B cell (primary cell): ENCODE results near the gene C6orf89. TPM values are rescaled to one million over a fixed set of nuclear protein-coding genes. Genes with fewer than 3 reads are reported as not detected.

Experiments
- ATAC-seq: fragments of 200-7000 bp; cut with Tn5 transposase; one replicate; pipeline ENCODE4 v1.10.0; 2021; ENCODE audit warnings: low read depth, mild to moderate bottlenecking, moderate number of reproducible peaks, moderate library complexity
- CTCF ChIA-PET: fragments of 350-600 bp; sonication (Branson Sonifier 250); formaldehyde crosslinking; loops from one replicate; lab custom pipeline; 2021; ENCODE audit warnings: antibody characterized with exemption, inconsistent platforms; lab: Charles Lee
- POLR2A ChIA-PET: fragments of 350-600 bp; sonication (Branson Sonifier 250); formaldehyde crosslinking; loops from one replicate; lab custom pipeline; 2021; ENCODE audit warnings: antibody characterized with exemption; lab: Charles Lee
- DNase-seq: peaks from one replicate; pipeline ENCODE4 v3.0.0; 2013
- H2AFZ ChIP-seq: 2 replicates; pipeline ENCODE4 v1.6.1; 2012; ENCODE audit warnings: mild to moderate bottlenecking, low read depth, low read length; ENCODE audit not compliant: insufficient read depth, poor library complexity, severe bottlenecking
- H3K27ac ChIP-seq, 2 donors: 1 replicate in 1 of 2; 2 replicates in 1 of 2; pipeline ENCODE4 v1.5.1; 2012 to 2013; ENCODE audit warnings: low read length in 2 of 2, mild to moderate bottlenecking in 2 of 2, moderate library complexity in 1 of 2
- H3K27me3 ChIP-seq, 4 experiments: fragments of 200-600 bp in 1 of 4; sonication (generic) in 1 of 4; replicated peaks in 1 of 4; 1 replicate in 2 of 4; 2 replicates in 2 of 4; pipeline versions ENCODE4 v1.6.1 to v1.7.0; 2013 to 2016; ENCODE audit warnings: low read length in 3 of 4, mild to moderate bottlenecking in 2 of 4, mixed read lengths in 1 of 4, moderate library complexity in 1 of 4; ENCODE audit not compliant: insufficient read depth in 4 of 4, control insufficient read depth in 3 of 4; ENCODE audit errors: control extremely low read depth in 1 of 4
- H3K36me3 ChIP-seq, 2 experiments: replicated peaks in 1 of 2; 1 replicate in 1 of 2; 2 replicates in 1 of 2; pipeline versions ENCODE4 v1.6.1 to v1.7.1; 2013; ENCODE audit warnings: low read length in 1 of 2; ENCODE audit not compliant: insufficient read depth in 2 of 2, control insufficient read depth in 1 of 2; ENCODE audit errors: control extremely low read depth in 1 of 2, extremely low read depth in 1 of 2
- H3K4me1 ChIP-seq, 2 donors: fragments of 200-600 bp in 1 of 2; sonication (generic) in 1 of 2; 1 replicate in 1 of 2; 2 replicates in 1 of 2; pipeline versions ENCODE4 v1.5.1 to v1.6.1; 2013 to 2017; ENCODE audit warnings: low read length in 2 of 2; ENCODE audit not compliant: control insufficient read depth in 2 of 2, insufficient read depth in 2 of 2
- H3K4me2 ChIP-seq: replicated peaks from 2 replicates; pipeline ENCODE3; 2012; ENCODE audit warnings: mild to moderate bottlenecking, low read depth, low read length; ENCODE audit not compliant: poor library complexity, severe bottlenecking
- H3K4me3 ChIP-seq, 5 experiments: fragments of 200-600 bp in 1 of 5; sonication (generic) in 1 of 5; 1 replicate in 3 of 5; 2 replicates in 2 of 5; pipeline versions ENCODE4 v1.5.1 to v1.7.0; 2011 to 2016; ENCODE audit warnings: low read length in 4 of 5, mild to moderate bottlenecking in 4 of 5, low read depth in 2 of 5, control low read depth in 1 of 5, moderate library complexity in 1 of 5; ENCODE audit not compliant: insufficient read depth in 1 of 5; ENCODE audit errors: control extremely low read depth in 1 of 5, extremely low read depth in 1 of 5
- H3K79me2 ChIP-seq: fragments of 200-600 bp; sonication (generic); one replicate; pipeline ENCODE4 v1.6.0; 2016; ENCODE audit warnings: low read length; ENCODE audit not compliant: control insufficient read depth, insufficient read depth
- H3K9ac ChIP-seq: fragments of 200-600 bp; sonication (generic); 2 replicates; pipeline ENCODE4 v1.6.1; 2017; ENCODE audit warnings: mild to moderate bottlenecking, low read length, moderate library complexity
- H3K9me3 ChIP-seq, 3 donors: one replicate each; pipeline versions ENCODE4 v1.6.1 to v1.7.1; 2013; ENCODE audit warnings: low read length in 2 of 3; ENCODE audit not compliant: control insufficient read depth in 2 of 3, insufficient read depth in 1 of 3; ENCODE audit errors: control extremely low read depth in 1 of 3
- H4K20me1 ChIP-seq: 2 replicates; pipeline ENCODE4 v1.6.0; 2012; ENCODE audit warnings: mild to moderate bottlenecking, low read length; ENCODE audit not compliant: insufficient read depth, control insufficient read depth, poor library complexity, severe bottlenecking
- H3K27ac Mint-ChIP-seq: one replicate; pipeline ENCODE4 v1.8.0; 2021; ENCODE audit warnings: mixed read lengths
- H3K27me3 Mint-ChIP-seq: one replicate; pipeline ENCODE4 v1.8.0; 2021; ENCODE audit warnings: mixed read lengths
- H3K4me1 Mint-ChIP-seq: one replicate; pipeline ENCODE4 v1.8.0; 2021; ENCODE audit warnings: mixed read lengths
- H3K4me3 Mint-ChIP-seq: one replicate; pipeline ENCODE4 v1.8.0; 2021; ENCODE audit warnings: mixed read lengths
- H3K9me3 Mint-ChIP-seq: one replicate; pipeline ENCODE4 v1.8.0; 2022; ENCODE audit warnings: mixed read lengths; ENCODE audit not compliant: insufficient read depth
- CTCF ChIP-seq: fragments of 200-600 bp; IDR thresholded peaks from one replicate; pipeline ENCODE4 v1.8.0; 2022; ENCODE audit warnings: antibody characterized with exemption, mild to moderate bottlenecking
- EZH2 ChIP-seq: IDR thresholded peaks from 2 replicates; pipeline ENCODE4 v1.6.1; 2012; ENCODE audit warnings: borderline replicate concordance, low read depth, mild to moderate bottlenecking, moderate library complexity, low read length; ENCODE audit not compliant: insufficient read depth, poor library complexity, severe bottlenecking
- WGBS: methylation state at CpG from one replicate; pipeline ENCODE4 v1.1.5; 2013; ENCODE audit warnings: missing lambda C conversion rate; ENCODE audit not compliant: insufficient coverage; 5-methylcytosine and 5-hydroxymethylcytosine counted together
- intact Hi-C: fragments of 100-400 bp; cut with micrococcal nuclease; formaldehyde crosslinking; loops from one replicate; pipeline ENCODE4 v1.10.0; 2022
- polyA plus RNA-seq: library from polyadenylated mRNA; depleted of rRNA; stranded (reverse); fragments of >200 nt; gene quantifications from 2 replicates; pipeline ENCODE4 v1.2.3, GENCODE V29; 2012
- total RNA-seq, 2 donors: library from RNA; stranded (reverse); fragments of 120-200 nt in 1 of 2; gene quantifications; 1 replicate in 1 of 2; 2 replicates in 1 of 2; pipeline versions ENCODE4 v1.2.3 to v1.2.4, GENCODE V29; 2013 to 2022

Gene C6orf89
- total and polyA plus RNA-seq, 2 donors (not counting 1 experiment from before 2014, with no cell fraction given): 13.0 to 35.3 TPM

DNA sequence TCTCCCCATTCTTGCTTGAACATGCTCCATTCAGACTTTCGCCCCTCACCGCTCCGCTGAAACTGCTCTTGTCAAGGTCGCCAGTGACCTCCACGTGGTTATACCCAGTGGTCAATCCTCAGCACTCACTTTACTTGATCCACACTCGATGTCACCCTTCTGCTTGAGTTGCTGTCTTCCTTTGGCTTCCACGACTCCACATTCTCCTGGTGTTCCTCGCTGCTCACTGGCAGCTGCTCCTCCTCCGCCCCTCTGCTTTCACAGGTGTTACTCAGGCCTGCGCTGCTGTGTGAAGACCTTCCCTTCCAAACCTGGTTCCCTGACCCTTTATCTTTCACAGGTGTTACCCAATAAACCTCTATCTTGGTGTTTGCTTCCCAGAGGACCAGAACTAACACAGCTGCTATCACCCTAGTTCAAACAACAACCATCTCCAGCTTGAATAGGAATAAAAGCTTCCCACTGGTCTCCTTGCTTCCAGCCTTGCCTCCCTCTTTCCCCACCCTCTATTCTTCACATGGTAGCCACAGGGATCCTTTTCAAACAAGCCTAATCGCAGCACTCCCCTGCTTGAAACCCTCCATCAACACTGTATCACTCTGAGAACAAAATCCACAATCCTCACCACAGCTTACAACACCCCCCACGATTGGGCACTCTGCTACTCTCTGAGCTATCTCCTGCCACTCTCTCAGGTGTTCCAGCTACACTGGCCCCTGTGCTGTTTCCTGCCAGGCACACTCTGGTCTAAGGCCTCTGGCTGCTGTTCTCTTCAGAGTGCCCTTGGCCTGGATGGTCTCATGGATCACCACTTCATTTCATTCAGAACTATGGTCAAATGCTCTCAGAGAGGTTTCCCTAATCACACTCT lies 21.8 kb upstream of the C6orf89 start:
- no peak overlapping the region for H3K4me2 ChIP-seq
- Mint-ChIP-seq H3K9me3 (no peaks in the 10 kb centered on the region), H3K4me3 (no peak overlapping the region), H3K4me1 (peaks cover 4% of the 10 kb centered on the region), H3K27me3 (no peaks in the 10 kb centered on the region), H3K27ac (no peak overlapping the region)
- intact Hi-C loops: no loop called here
- no peak for ATAC-seq
- no peaks in the 10 kb centered on the region for H3K9me3 ChIP-seq
- POLR2A ChIA-PET: no interaction called here
- H4K20me1 ChIP-seq: peaks cover 6% of the 10 kb centered on the region
- H3K4me3 ChIP-seq: no peak overlapping the region
- no peak for DNase-seq
- no peak overlapping the region for H3K9ac ChIP-seq
- WGBS: over 99% methylated on average over 12 of the region's 12 CpGs
- H3K27me3 ChIP-seq: no peaks in the 10 kb centered on the region
- H3K36me3 ChIP-seq: peaks cover 2 to 51% of the 10 kb centered on the region in 2 experiments
- peaks cover 74% of the 10 kb centered on the region for H3K79me2 ChIP-seq
- no peaks in the 10 kb centered on the region for H3K4me1 ChIP-seq
- no peak for TF ChIP-seq EZH2
- no peak for TF ChIP-seq CTCF
- H2AFZ ChIP-seq: no peak overlapping the region
- CTCF ChIA-PET: interaction anchor here (0.6 to 5.2 kb wide), 3 partner anchors 13 to 322 kb away, joined by 6 to 29 read pairs (median 6); no protein-coding TSS in a partner anchor
- H3K27ac ChIP-seq: no peak overlapping the region

- Mint-ChIP-seq H3K4me1 (peaks cover 9% of the 10 kb centered on the region), H3K27me3 (no peaks in the 10 kb centered on the region), H3K9me3 (no peaks in the 10 kb centered on the region), H3K4me3 (no peak overlapping the region), H3K27ac (no peak overlapping the region)
- ATAC-seq (no peak), DNase-seq (no peak)
- Histone ChIP-seq H4K20me1 (peaks cover 6% of the 10 kb centered on the region), H3K9me3 (no peaks in the 10 kb centered on the region), H3K9ac (no peak overlapping the region), H3K4me2 (no peak overlapping the region), H3K79me2 (peaks cover 75% of the 10 kb centered on the region), H3K27me3 (no peaks in the 10 kb centered on the region), H3K27ac (no peak overlapping the region), H3K36me3 (peaks cover 2 to 63% of the 10 kb centered on the region in 2 experiments), H3K4me1 (no peaks in the 10 kb centered on the region), H2AFZ (no peak overlapping the region), H3K4me3 (no peak overlapping the region)
- ChIA-PET POLR2A (no interaction called here), CTCF (interaction anchor here (0.8 kb wide), 1 partner anchor 17 kb away, joined by 3 read pairs; no protein-coding TSS in a partner anchor)
- intact Hi-C loops: no loop called here
- TF ChIP-seq CTCF: no peak
- no peak for TF ChIP-seq EZH2
- no CpG with 5 or more reads among the region's 2 CpGs for WGBS
Observed at GRCh38 chr6:36865835-36866234, 19.9 kb upstream of the C6orf89 start.
